ENCODE data around the gene EVC2.

EVC2 gene

GRCh38 chr4:5715357-5715756 is 7.0 kb upstream of the EVC2 start:
- no peak for DNase-seq (ENCODE audit: low read depth in 2 of 3, low spot score in 1 of 3)

- DNase-seq (ENCODE audit: low read depth in 2 of 3, low spot score in 1 of 3): no peak
Observed at GRCh38 chr4:5713861-5714260, 5.5 kb upstream of the EVC2 start.

- no peak for DNase-seq (ENCODE audit: low read depth in 2 of 3, low spot score in 1 of 3)
Observed at GRCh38 chr4:5712931-5713330, 4.6 kb upstream of the EVC2 start.

- no peak for DNase-seq (ENCODE audit: low read depth in 2 of 3, low spot score in 1 of 3)
Observed at GRCh38 chr4:5712517-5712916, 4.2 kb upstream of the EVC2 start.

- DNase-seq (ENCODE audit: low read depth in 2 of 3, low spot score in 1 of 3): no peak
Observed at GRCh38 chr4:5711479-5712184, 3.3 kb upstream of the EVC2 start.

GRCh38 chr4:5710961-5711478 is 2.7 kb upstream of the EVC2 start, which contains the start of gene EVC:
Gene EVC (plus strand): TSS chr4:5711201. CDS start chr4:5711381, 180 bp downstream.
- peak in 1 of 3 donors; percentile 31 for DNase-seq (ENCODE audit: low read depth in 2 of 3, low spot score in 1 of 3)

GRCh38 chr4:5710065-5710960 is 2.0 kb upstream of the EVC2 start:
- DNase-seq (ENCODE audit: low read depth in 2 of 3, low spot score in 1 of 3): no peak

- no peak for DNase-seq (ENCODE audit: low read depth in 2 of 3, low spot score in 1 of 3)
Observed at GRCh38 chr4:5709207-5709575, 832 bp upstream of the EVC2 start.

GRCh38 chr4:5707778-5708448 is 446 bp downstream of the EVC2 start:
- no peak for DNase-seq (ENCODE audit: low read depth in 2 of 3, low spot score in 1 of 3)

- no peak for DNase-seq (ENCODE audit: low read depth in 2 of 3, low spot score in 1 of 3)
Observed at GRCh38 chr4:5707366-5707765, 993 bp downstream of the EVC2 start.

GRCh38 chr4:5706486-5707290 is 1.7 kb downstream of the EVC2 start:
- DNase-seq (ENCODE audit: low read depth in 2 of 3, low spot score in 1 of 3): no peak

- no peak for DNase-seq (ENCODE audit: low read depth in 2 of 3, low spot score in 1 of 3)
Observed at GRCh38 chr4:5705647-5706320, 2.6 kb downstream of the EVC2 start.

- no peak for DNase-seq (ENCODE audit: low read depth in 2 of 3, low spot score in 1 of 3)
Observed at GRCh38 chr4:5704276-5704675, 4.1 kb downstream of the EVC2 start.

- DNase-seq (ENCODE audit: low read depth in 2 of 3, low spot score in 1 of 3): no peak
Observed at GRCh38 chr4:5703831-5704230, 4.5 kb downstream of the EVC2 start.

GRCh38 chr4:5701971-5702370 is 6.4 kb downstream of the EVC2 start:
- DNase-seq (ENCODE audit: low read depth in 2 of 3, low spot score in 1 of 3): no peak

- DNase-seq (ENCODE audit: low read depth in 2 of 3, low spot score in 1 of 3): no peak
Observed at GRCh38 chr4:5700459-5700858, 7.9 kb downstream of the EVC2 start.

- DNase-seq (ENCODE audit: low read depth in 2 of 3, low spot score in 1 of 3): no peak
Observed at GRCh38 chr4:5696341-5696740, 12.0 kb downstream of the EVC2 start.

- no peak for DNase-seq (ENCODE audit: low read depth in 2 of 3, low spot score in 1 of 3)
Observed at GRCh38 chr4:5693871-5694270, 14.5 kb downstream of the EVC2 start.

GRCh38 chr4:5691491-5692132 is 16.7 kb downstream of the EVC2 start:
- no peak for DNase-seq (ENCODE audit: low read depth in 2 of 3, low spot score in 1 of 3)

- DNase-seq (ENCODE audit: low read depth in 2 of 3, low spot score in 1 of 3): no peak
Observed at GRCh38 chr4:5689065-5689464, 19.3 kb downstream of the EVC2 start.

Data from stimulated activated CD4-positive, alpha-beta T cell treated with anti-CD3 and anti-CD28 coated beads, Interleukin-12 subunit alpha, Interleukin-12 subunit beta, amount 100 ng/mL, for 48 hours (primary cell).